Measurements from ENCODE around the gene ABCD3. TPM values are rescaled to one million over a fixed set of nuclear protein-coding genes. Genes with fewer than 3 reads are reported as not detected.

Gene ABCD3
- polyA plus RNA-seq, 3 donors: 7.8 to 24.9 (median 21.0) TPM

DNA sequence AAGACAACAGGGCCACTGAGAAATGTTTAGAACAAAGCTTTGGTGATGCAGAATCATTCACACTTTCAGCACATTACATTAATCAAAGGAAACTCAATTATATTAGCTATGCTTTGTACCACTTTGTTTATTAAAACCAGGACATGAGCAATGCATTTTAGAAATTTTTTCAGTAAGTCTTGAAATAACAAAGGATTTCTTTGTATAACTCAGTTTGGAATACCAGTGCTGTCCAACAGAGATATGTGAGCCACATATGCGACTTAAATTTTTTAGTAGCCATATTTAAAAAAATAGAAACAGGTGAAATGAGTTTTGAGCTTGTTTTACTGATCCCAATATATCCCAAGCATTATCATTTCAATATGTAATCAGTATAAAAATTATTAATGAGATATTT, 142.1 kb downstream of the ABCD3 start:
- Mint-ChIP-seq H3K36me3 (no peaks in the 10 kb centered on the region), H3K4me3 (no peak overlapping the region), H3K4me1 (no peaks in the 10 kb centered on the region), H3K27me3 (ENCODE audit: low read depth in 3 of 3) (peaks cover 0 to 1% (median 0%) of the 10 kb centered on the region in 3 donors), H3K9me3 (peaks cover 0 to 4% (median 0%) of the 10 kb centered on the region in 7 donors), H3K27ac (no peak overlapping the region)
- DNase-seq: no peak
- Histone ChIP-seq H4K20me1 (ENCODE audit: insufficient read depth, low read length) (no peaks in the 10 kb centered on the region), H3K27me3 (ENCODE audit: control insufficient read depth in 2 of 2, insufficient read depth in 2 of 2, low read length in 2 of 2) (no peaks in the 10 kb centered on the region), H3K4me3 (replicated peaks in 1 of 3; ENCODE audit: low read depth in 2 of 3, low read length in 3 of 3) (no peak overlapping the region), H3K36me3 (replicated peaks in 1 of 2; ENCODE audit: control insufficient read depth in 1 of 2, insufficient read depth in 2 of 2, low read length in 2 of 2) (no peaks in the 10 kb centered on the region), H2AFZ (ENCODE audit: insufficient read depth, low read depth, low read length, poor library complexity, severe bottlenecking) (no peak overlapping the region), H3K9ac (ENCODE audit: insufficient read depth, low read length, poor library complexity, severe bottlenecking) (no peak overlapping the region), H3K9me3 (replicated peaks in 1 of 2; ENCODE audit: control insufficient read depth in 1 of 2, insufficient read depth in 1 of 2, low read length in 2 of 2) (no peaks in the 10 kb centered on the region), H3K4me2 (replicated peaks; ENCODE audit: extremely low read depth, low read length, poor library complexity, severe bottlenecking) (no peak overlapping the region), H3K4me1 (ENCODE audit: control insufficient read depth in 1 of 2, insufficient read depth in 2 of 2, low read length in 2 of 2) (no peaks in the 10 kb centered on the region), H3K27ac (ENCODE audit: low read depth in 1 of 2, low read length in 2 of 2) (no peak overlapping the region), H3K79me2 (ENCODE audit: insufficient read depth, low read length) (no peaks in the 10 kb centered on the region)
- intact Hi-C loops (cut with micrococcal nuclease): no loop called here
- no CpG with 5 or more reads among the region's 1 CpG for WGBS (ENCODE audit: insufficient coverage)
- TF ChIP-seq, protein P1, sequence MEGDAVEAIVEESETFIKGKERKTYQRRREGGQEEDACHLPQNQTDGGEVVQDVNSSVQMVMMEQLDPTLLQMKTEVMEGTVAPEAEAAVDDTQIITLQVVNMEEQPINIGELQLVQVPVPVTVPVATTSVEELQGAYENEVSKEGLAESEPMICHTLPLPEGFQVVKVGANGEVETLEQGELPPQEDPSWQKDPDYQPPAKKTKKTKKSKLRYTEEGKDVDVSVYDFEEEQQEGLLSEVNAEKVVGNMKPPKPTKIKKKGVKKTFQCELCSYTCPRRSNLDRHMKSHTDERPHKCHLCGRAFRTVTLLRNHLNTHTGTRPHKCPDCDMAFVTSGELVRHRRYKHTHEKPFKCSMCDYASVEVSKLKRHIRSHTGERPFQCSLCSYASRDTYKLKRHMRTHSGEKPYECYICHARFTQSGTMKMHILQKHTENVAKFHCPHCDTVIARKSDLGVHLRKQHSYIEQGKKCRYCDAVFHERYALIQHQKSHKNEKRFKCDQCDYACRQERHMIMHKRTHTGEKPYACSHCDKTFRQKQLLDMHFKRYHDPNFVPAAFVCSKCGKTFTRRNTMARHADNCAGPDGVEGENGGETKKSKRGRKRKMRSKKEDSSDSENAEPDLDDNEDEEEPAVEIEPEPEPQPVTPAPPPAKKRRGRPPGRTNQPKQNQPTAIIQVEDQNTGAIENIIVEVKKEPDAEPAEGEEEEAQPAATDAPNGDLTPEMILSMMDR (IDR thresholded peaks at IDR 0.05): no peak

DNA sequence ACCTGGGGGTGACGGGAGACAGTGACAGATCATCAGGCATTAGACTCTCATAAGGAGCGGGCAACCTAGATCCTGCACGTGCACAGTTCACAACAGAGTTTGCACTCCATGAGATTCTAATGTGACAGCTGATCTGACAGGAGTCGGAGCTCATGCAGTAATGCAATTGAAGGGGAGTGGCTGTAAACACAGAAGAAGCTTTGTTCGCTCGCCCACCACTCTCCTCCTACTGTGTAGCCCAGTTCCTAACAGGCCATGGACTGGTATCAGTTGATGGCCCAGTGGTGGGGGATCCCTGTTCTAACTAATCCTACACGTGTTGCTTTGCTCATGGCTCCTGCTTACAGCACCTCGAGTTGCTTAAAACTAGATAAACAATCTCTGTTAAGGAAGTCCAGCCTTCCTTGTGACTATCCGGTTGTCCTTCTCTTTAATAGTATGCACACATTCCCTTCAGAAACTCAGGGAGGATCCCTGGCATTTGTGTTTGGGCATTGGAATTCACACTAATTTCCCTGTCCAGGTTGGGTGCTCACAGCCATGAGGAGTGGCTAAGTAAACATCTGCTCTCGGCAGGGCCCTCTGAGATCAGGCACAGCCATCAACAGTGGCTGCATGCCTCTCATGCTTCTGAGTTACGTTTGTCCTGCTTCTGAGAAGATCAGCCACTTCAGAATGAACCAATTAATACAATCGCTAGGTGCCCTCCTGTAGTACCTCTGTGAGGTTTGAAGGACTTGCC, 144.5 kb downstream of the ABCD3 start:
- H3K27me3 ChIP-seq (ENCODE audit: control insufficient read depth in 2 of 2, insufficient read depth in 2 of 2, low read length in 2 of 2): no peaks in the 10 kb centered on the region
- peaks cover 0 to 6% (median 0%) of the 10 kb centered on the region in 7 donors for H3K9me3 Mint-ChIP-seq
- no peaks in the 10 kb centered on the region for H3K36me3 ChIP-seq (replicated peaks in 1 of 2; ENCODE audit: control insufficient read depth in 1 of 2, insufficient read depth in 2 of 2, low read length in 2 of 2)
- no peaks in the 10 kb centered on the region for H3K36me3 Mint-ChIP-seq
- no peak overlapping the region for H3K4me2 ChIP-seq (replicated peaks; ENCODE audit: extremely low read depth, low read length, poor library complexity, severe bottlenecking)
- no peak overlapping the region for H3K27ac Mint-ChIP-seq
- H3K27ac ChIP-seq (ENCODE audit: low read depth in 1 of 2, low read length in 2 of 2): no peak overlapping the region
- WGBS (ENCODE audit: insufficient coverage): 95% methylated on average over 8 of the region's 12 CpGs
- H3K27me3 Mint-ChIP-seq (ENCODE audit: low read depth in 3 of 3): peaks cover 0 to 1% (median 0%) of the 10 kb centered on the region in 3 donors
- TF ChIP-seq, protein P1 (IDR thresholded peaks at IDR 0.05): no peak
- H3K79me2 ChIP-seq (ENCODE audit: insufficient read depth, low read length): no peaks in the 10 kb centered on the region
- H2AFZ ChIP-seq (ENCODE audit: insufficient read depth, low read depth, low read length, poor library complexity, severe bottlenecking): no peak overlapping the region
- H3K4me1 ChIP-seq (ENCODE audit: control insufficient read depth in 1 of 2, insufficient read depth in 2 of 2, low read length in 2 of 2): no peaks in the 10 kb centered on the region
- H3K4me3 ChIP-seq (replicated peaks in 1 of 3; ENCODE audit: low read depth in 2 of 3, low read length in 3 of 3): no peak overlapping the region
- DNase-seq: no peak
- H4K20me1 ChIP-seq (ENCODE audit: insufficient read depth, low read length): no peaks in the 10 kb centered on the region
- no peaks in the 10 kb centered on the region for H3K9me3 ChIP-seq (replicated peaks in 1 of 2; ENCODE audit: control insufficient read depth in 1 of 2, insufficient read depth in 1 of 2, low read length in 2 of 2)
- H3K4me1 Mint-ChIP-seq: no peaks in the 10 kb centered on the region
- H3K4me3 Mint-ChIP-seq: no peak overlapping the region
- no peak overlapping the region for H3K9ac ChIP-seq (ENCODE audit: insufficient read depth, low read length, poor library complexity, severe bottlenecking)
- intact Hi-C loops (cut with micrococcal nuclease): no loop called here
